ENCODE measurements around the gene ERG28. TPM values are rescaled to one million over a fixed set of nuclear protein-coding genes. Genes with fewer than 3 reads are reported as not detected.

Gene ERG28
- total RNA-seq, 2 donors from 2014 or later, result 32.2 to 36.3 TPM

GRCh38 chr14:75647640-75648039 lies 13.0 kb downstream of the ERG28 start:
- H3K27me3 Mint-ChIP-seq (ENCODE audit: insufficient read depth), result peaks cover 12% of the 10 kb centered on the region
- H3K27me3 ChIP-seq (ENCODE audit: control insufficient read depth, insufficient read depth, low read length, poor library complexity, severe bottlenecking), result no peaks in the 10 kb centered on the region
- no peak for DNase-seq
- no peak for TF ChIP-seq CTCF (conservative IDR thresholded peaks at IDR 0.05)
- H3K36me3 ChIP-seq (ENCODE audit: control insufficient read depth, insufficient read depth, low read length), result peaks cover 62% of the 10 kb centered on the region
- peak overlapping the region; percentile 62 for H3K27ac Mint-ChIP-seq
- H3K9me3 Mint-ChIP-seq, result peaks cover 8% of the 10 kb centered on the region
- peaks cover 59% of the 10 kb centered on the region for H3K36me3 Mint-ChIP-seq (ENCODE audit: low read depth)
- peak overlapping the region; percentile 7 for H3K9ac ChIP-seq (ENCODE audit: extremely low read depth, low read length, poor library complexity, severe bottlenecking)
- WGBS, 2 experiments (ENCODE audit: insufficient coverage in 1 of 2, insufficient read length in 1 of 2), result 56 to 67% methylated on average over 1 to 3 of the region's 3 CpGs
- H3K4me3 ChIP-seq (ENCODE audit: low read length), result peak overlapping the region; percentile 13
- H3K27ac ChIP-seq (ENCODE audit: low read depth, low read length), result peak overlapping the region; percentile 1
- peaks cover 17% of the 10 kb centered on the region for H3K4me1 ChIP-seq (ENCODE audit: control insufficient read depth, insufficient read depth, low read length)
- no peak overlapping the region for H3K4me3 Mint-ChIP-seq
- peaks cover 10% of the 10 kb centered on the region for H3K9me3 ChIP-seq (ENCODE audit: control insufficient read depth, low read length)
- peaks cover 37% of the 10 kb centered on the region for H3K4me1 Mint-ChIP-seq

GRCh38 chr14:75646762-75647161 lies 13.9 kb downstream of the ERG28 start:
- Histone ChIP-seq H3K27me3 (ENCODE audit: control insufficient read depth, insufficient read depth, low read length, poor library complexity, severe bottlenecking) (no peaks in the 10 kb centered on the region), H3K27ac (ENCODE audit: low read depth, low read length) (no peak overlapping the region), H3K9me3 (ENCODE audit: control insufficient read depth, low read length) (peaks cover 10% of the 10 kb centered on the region), H3K36me3 (ENCODE audit: control insufficient read depth, insufficient read depth, low read length) (peaks cover 60% of the 10 kb centered on the region), H3K4me3 (ENCODE audit: low read length) (no peak overlapping the region), H3K4me1 (ENCODE audit: control insufficient read depth, insufficient read depth, low read length) (peaks cover 17% of the 10 kb centered on the region), H3K9ac (ENCODE audit: extremely low read depth, low read length, poor library complexity, severe bottlenecking) (no peak overlapping the region)
- no peak overlapping the region for H3K4me3 Mint-ChIP-seq
- no peak for DNase-seq
- peaks cover 37% of the 10 kb centered on the region for H3K4me1 Mint-ChIP-seq
- H3K27ac Mint-ChIP-seq, result peak overlapping the region; percentile 74
- TF ChIP-seq CTCF (conservative IDR thresholded peaks at IDR 0.05), result no peak
- 82 to 90% methylated on average over 4 to 6 of the region's 6 CpGs for WGBS, 2 experiments (ENCODE audit: insufficient coverage in 1 of 2, insufficient read length in 1 of 2)
- peaks cover 8% of the 10 kb centered on the region for H3K9me3 Mint-ChIP-seq
- peaks cover 52% of the 10 kb centered on the region for H3K36me3 Mint-ChIP-seq (ENCODE audit: low read depth)
- H3K27me3 Mint-ChIP-seq (ENCODE audit: insufficient read depth), result peaks cover 12% of the 10 kb centered on the region

DNA sequence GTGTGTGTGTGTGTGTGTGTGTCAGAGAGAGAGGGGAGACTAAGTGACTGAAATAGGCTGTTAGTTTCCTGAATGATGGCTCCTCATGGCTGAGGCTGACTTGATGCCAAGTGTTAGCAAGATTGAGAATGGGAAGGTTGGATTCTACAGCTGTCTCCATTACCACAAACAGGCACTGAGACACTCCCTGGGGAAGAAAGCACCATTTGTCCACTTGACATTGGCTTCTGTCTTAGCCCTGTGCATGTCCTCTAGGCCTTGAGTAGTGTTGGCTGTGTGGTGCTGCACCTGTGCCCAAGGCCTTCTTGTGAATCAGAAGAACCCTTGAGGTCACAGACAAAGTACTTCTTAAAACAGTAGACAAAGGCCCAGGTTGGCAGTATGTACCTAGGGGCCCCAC lies 15.6 kb downstream of the ERG28 start:
- Histone ChIP-seq H3K27me3 (ENCODE audit: control insufficient read depth, insufficient read depth, low read length, poor library complexity, severe bottlenecking) (no peaks in the 10 kb centered on the region), H3K36me3 (ENCODE audit: control insufficient read depth, insufficient read depth, low read length) (peaks cover 48% of the 10 kb centered on the region), H3K4me1 (ENCODE audit: control insufficient read depth, insufficient read depth, low read length) (peaks cover 14% of the 10 kb centered on the region), H3K9me3 (ENCODE audit: control insufficient read depth, low read length) (peaks cover 9% of the 10 kb centered on the region), H3K4me3 (ENCODE audit: low read length) (no peak overlapping the region), H3K9ac (ENCODE audit: extremely low read depth, low read length, poor library complexity, severe bottlenecking) (no peak overlapping the region), H3K27ac (ENCODE audit: low read depth, low read length) (no peak overlapping the region)
- no peak for DNase-seq
- TF ChIP-seq CTCF (conservative IDR thresholded peaks at IDR 0.05), result no peak
- Mint-ChIP-seq H3K9me3 (peaks cover 5% of the 10 kb centered on the region), H3K36me3 (ENCODE audit: low read depth) (peaks cover 38% of the 10 kb centered on the region), H3K4me3 (no peak overlapping the region), H3K27ac (no peak overlapping the region), H3K4me1 (peaks cover 27% of the 10 kb centered on the region), H3K27me3 (ENCODE audit: insufficient read depth) (peaks cover 10% of the 10 kb centered on the region)
